ENCODE data around the gene TPRG1L. TPM values are rescaled to one million over a fixed set of nuclear protein-coding genes. Genes with fewer than 3 reads are reported as not detected.

TPRG1L gene
- total RNA-seq, 1 experiment from 2014 or later: 22.5 TPM

DNA sequence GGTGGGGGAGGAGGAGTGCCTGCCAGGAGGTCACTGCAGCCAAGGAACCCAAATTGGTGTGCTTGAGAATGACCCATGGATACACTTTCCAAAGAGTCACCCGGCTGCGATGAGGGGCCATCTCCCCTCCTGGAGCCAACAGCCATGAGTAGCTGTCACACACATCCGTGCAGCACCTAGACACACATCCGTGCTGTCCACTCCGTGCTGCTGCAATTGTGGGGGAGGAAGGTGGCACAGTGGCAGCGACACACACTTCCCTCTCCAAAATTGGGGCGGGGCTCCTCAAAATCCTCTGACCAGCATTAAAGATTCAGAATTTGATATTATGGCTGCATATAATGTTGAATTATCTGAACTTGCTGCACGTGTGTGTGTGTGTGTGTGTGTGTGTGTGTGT is 43.3 kb downstream of the TPRG1L start:
- intact Hi-C loops (cut with micrococcal nuclease; ENCODE audit: unreplicated experiment): no loop called here
- TF ChIP-seq, protein P1, sequence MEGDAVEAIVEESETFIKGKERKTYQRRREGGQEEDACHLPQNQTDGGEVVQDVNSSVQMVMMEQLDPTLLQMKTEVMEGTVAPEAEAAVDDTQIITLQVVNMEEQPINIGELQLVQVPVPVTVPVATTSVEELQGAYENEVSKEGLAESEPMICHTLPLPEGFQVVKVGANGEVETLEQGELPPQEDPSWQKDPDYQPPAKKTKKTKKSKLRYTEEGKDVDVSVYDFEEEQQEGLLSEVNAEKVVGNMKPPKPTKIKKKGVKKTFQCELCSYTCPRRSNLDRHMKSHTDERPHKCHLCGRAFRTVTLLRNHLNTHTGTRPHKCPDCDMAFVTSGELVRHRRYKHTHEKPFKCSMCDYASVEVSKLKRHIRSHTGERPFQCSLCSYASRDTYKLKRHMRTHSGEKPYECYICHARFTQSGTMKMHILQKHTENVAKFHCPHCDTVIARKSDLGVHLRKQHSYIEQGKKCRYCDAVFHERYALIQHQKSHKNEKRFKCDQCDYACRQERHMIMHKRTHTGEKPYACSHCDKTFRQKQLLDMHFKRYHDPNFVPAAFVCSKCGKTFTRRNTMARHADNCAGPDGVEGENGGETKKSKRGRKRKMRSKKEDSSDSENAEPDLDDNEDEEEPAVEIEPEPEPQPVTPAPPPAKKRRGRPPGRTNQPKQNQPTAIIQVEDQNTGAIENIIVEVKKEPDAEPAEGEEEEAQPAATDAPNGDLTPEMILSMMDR (IDR thresholded peaks at IDR 0.05; ENCODE audit: unreplicated experiment): no peak
- BruUV-seq (replicated peaks): no TSS peak
- Mint-ChIP-seq H3K36me3 (ENCODE audit: insufficient read depth, unreplicated experiment) (no peaks in the 10 kb centered on the region), H3K4me1 (ENCODE audit: low read depth, unreplicated experiment) (peaks cover 21% of the 10 kb centered on the region), H3K27me3 (ENCODE audit: unreplicated experiment) (peaks cover 62% of the 10 kb centered on the region), H3K27ac (ENCODE audit: unreplicated experiment) (peak overlapping the region; percentile 42), H3K4me3 (ENCODE audit: low read depth, unreplicated experiment) (no peak overlapping the region), H3K9me3 (ENCODE audit: low read depth, unreplicated experiment) (no peaks in the 10 kb centered on the region)
- no peak for DNase-seq
- CTCF ChIA-PET: interaction anchor here (0.9 to 1.0 kb wide), 2 partner anchors 19 to 23 kb away, joined by 3 read pairs; no protein-coding TSS in a partner anchor

DNA sequence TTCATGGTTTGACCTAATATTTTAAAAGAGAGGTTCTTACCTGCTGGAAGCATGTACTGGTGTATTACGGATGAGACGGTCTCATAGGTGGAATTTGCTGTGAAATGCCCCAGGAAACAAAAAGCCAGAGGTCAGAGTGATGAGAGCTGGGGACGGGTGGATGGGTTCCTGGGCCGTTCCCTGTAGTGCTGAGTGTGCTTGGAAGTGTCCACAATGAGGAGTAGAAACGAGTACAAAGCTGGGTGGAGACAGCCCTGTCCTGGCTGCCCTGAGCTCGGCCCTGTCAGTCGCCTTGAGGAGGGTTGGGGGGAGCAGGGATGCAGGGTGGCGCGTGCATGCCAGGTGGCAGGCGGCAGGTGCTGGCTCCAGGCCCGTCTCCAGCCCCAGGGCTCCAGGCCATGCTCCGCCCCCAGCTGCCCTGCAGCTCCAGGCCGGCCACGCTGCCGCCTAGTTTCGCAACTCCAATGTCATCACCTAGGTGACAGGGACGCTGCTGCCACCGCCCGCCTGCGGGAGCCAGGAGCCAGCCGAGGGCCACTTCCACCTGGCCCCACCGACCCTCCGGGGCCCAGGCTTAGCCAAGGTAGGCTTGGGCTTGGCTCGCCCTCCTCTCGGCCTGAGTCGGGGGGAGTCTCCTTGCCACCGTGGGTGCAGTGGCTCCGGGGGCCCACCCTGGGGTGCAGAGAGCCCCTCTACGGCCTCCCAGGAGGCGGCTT is 43.9 kb downstream of the TPRG1L start:
- TF ChIP-seq, protein P1 (IDR thresholded peaks at IDR 0.05; ENCODE audit: unreplicated experiment): no peak
- BruUV-seq (replicated peaks): no TSS peak
- CTCF ChIA-PET: interaction anchor here (0.9 kb wide), 1 partner anchor 22 kb away, joined by 3 read pairs; no protein-coding TSS in a partner anchor
- no peaks in the 10 kb centered on the region for H3K9me3 Mint-ChIP-seq (ENCODE audit: low read depth, unreplicated experiment)
- DNase-seq: peak; percentile 91
- no peaks in the 10 kb centered on the region for H3K36me3 Mint-ChIP-seq (ENCODE audit: insufficient read depth, unreplicated experiment)
- H3K27me3 Mint-ChIP-seq (ENCODE audit: unreplicated experiment): peaks cover 68% of the 10 kb centered on the region
- H3K4me1 Mint-ChIP-seq (ENCODE audit: low read depth, unreplicated experiment): peaks cover 21% of the 10 kb centered on the region
- intact Hi-C loops (cut with micrococcal nuclease; ENCODE audit: unreplicated experiment): no loop called here
- H3K27ac Mint-ChIP-seq (ENCODE audit: unreplicated experiment): peak overlapping the region; percentile 42
- H3K4me3 Mint-ChIP-seq (ENCODE audit: low read depth, unreplicated experiment): no peak overlapping the region

DNA sequence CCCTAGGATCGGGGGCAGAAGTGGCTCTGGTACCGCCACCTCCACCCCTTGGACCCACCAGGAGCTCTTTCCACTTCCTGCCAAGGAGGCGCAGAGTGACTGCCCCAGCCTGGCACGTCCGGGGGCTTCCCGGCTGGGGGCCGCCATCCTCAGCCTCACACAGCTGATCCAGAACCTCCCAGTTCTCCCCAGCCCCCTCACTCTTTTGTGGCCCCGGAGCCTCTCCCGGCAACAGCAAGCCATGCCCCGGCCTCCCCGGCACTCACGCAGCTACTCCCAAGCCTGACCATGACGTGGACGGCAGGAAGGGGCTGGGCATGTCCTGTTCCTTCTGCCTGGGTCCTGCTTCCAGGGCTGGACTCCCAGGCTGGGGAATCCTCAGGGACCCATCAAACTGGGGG is 44.6 kb downstream of the TPRG1L start:
- Mint-ChIP-seq H3K4me1 (ENCODE audit: low read depth, unreplicated experiment) (peaks cover 21% of the 10 kb centered on the region), H3K4me3 (ENCODE audit: low read depth, unreplicated experiment) (no peak overlapping the region), H3K27me3 (ENCODE audit: unreplicated experiment) (peaks cover 70% of the 10 kb centered on the region), H3K9me3 (ENCODE audit: low read depth, unreplicated experiment) (no peaks in the 10 kb centered on the region), H3K27ac (ENCODE audit: unreplicated experiment) (no peak overlapping the region), H3K36me3 (ENCODE audit: insufficient read depth, unreplicated experiment) (no peaks in the 10 kb centered on the region)
- CTCF ChIA-PET: no interaction called here
- no TSS peak for BruUV-seq (replicated peaks)
- no peak for DNase-seq
- intact Hi-C loops (cut with micrococcal nuclease; ENCODE audit: unreplicated experiment): no loop called here
- TF ChIP-seq, protein P1 (IDR thresholded peaks at IDR 0.05; ENCODE audit: unreplicated experiment): no peak

DNA sequence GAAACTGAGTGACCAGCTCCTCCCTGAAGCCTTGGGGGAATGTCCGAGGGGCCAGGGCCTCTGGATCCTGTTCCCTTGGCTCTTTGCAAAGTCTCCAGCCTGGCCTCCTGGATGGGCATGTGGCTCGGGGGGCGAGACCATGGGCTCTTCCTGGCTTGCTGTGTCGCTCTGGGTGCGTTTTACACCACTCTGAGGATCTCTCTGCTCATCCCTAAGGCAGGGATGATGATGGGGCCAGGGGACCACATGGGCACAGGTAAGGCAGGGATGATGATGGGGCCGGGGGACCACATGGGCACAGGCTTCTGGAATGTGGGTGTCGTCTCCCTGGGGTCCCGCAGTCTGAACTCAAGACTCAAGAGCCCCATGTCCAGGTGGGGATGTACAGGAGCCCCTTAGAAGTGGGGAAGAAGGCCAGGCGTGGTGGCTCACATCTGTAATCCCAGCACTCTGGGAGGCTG is 45.2 kb downstream of the TPRG1L start:
- no peak for DNase-seq
- Mint-ChIP-seq H3K27ac (ENCODE audit: unreplicated experiment) (no peak overlapping the region), H3K4me3 (ENCODE audit: low read depth, unreplicated experiment) (no peak overlapping the region), H3K9me3 (ENCODE audit: low read depth, unreplicated experiment) (no peaks in the 10 kb centered on the region), H3K4me1 (ENCODE audit: low read depth, unreplicated experiment) (peaks cover 21% of the 10 kb centered on the region), H3K27me3 (ENCODE audit: unreplicated experiment) (peaks cover 70% of the 10 kb centered on the region), H3K36me3 (ENCODE audit: insufficient read depth, unreplicated experiment) (no peaks in the 10 kb centered on the region)
- CTCF ChIA-PET: no interaction called here
- intact Hi-C loops (cut with micrococcal nuclease; ENCODE audit: unreplicated experiment): no loop called here
- no TSS peak for BruUV-seq (replicated peaks)
- TF ChIP-seq, protein P1 (IDR thresholded peaks at IDR 0.05; ENCODE audit: unreplicated experiment): no peak

Data from Calu3 (cell line).